ENCODE results near the gene PLD4. TPM values are rescaled to one million over a fixed set of nuclear protein-coding genes. Genes with fewer than 3 reads are reported as not detected.

Gene PLD4
- total and polyA plus RNA-seq, 9 donors, result 0.12 to 3.2 (median 1.0) TPM; not detected in 1

DNA sequence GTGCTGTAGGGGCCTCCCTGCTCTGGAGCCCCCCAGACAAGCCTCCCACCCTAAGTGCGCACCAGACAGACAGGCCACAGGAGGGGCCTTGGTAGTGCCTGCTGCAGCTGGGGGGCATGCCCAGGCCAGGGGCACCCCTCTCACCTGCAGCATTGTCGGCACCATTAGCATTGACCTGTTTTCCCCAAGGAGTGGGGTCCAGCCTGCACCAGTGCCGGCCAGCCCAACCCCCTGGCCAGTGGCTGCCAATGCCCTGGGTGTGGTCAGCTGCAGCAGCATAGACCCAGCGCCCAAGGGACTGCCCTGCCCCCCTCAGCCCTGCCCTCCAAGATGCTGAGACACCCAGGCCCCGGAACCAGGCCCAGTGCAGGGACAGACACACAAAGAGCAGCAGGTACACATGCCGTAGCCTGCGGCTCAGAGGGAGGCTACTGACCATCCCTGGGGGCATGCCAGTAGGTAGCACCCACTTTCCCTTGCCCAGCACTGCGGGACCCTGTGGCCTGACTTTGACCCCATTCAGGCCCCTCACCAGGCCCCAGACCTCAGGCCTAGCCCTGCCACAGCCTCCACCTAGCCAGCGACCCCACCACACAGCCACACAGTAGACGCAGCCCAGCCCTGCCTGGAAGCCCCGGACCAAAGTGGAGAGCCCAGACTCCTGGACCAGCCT, 52.5 kb downstream of the PLD4 start:
- Histone ChIP-seq H3K27ac (no peak overlapping the region), H3K9me3 (no peaks in the 10 kb centered on the region), H3K36me3 (no peaks in the 10 kb centered on the region), H3K4me1 (ENCODE audit: insufficient read depth) (peaks cover 29% of the 10 kb centered on the region), H3K4me3 (peak overlapping the region; percentile 33), H3K27me3 (no peaks in the 10 kb centered on the region)
- 58 to 66% (median 63%) methylated on average over 11 of the region's 11 CpGs for WGBS, 3 donors
- intact Hi-C loops (cut with DNase I), result loop anchor here in 2 of 4 donors (5.0 to 10.0 kb wide), 2 partner anchors 68 to 70 kb away; no protein-coding TSS in a partner anchor
- peak in 3 of 5 donors; percentile 25 to 42 (median 35) for DNase-seq
- no peak for TF ChIP-seq POLR2A (IDR thresholded peaks at IDR 0.05)
- TF ChIP-seq, protein P1, sequence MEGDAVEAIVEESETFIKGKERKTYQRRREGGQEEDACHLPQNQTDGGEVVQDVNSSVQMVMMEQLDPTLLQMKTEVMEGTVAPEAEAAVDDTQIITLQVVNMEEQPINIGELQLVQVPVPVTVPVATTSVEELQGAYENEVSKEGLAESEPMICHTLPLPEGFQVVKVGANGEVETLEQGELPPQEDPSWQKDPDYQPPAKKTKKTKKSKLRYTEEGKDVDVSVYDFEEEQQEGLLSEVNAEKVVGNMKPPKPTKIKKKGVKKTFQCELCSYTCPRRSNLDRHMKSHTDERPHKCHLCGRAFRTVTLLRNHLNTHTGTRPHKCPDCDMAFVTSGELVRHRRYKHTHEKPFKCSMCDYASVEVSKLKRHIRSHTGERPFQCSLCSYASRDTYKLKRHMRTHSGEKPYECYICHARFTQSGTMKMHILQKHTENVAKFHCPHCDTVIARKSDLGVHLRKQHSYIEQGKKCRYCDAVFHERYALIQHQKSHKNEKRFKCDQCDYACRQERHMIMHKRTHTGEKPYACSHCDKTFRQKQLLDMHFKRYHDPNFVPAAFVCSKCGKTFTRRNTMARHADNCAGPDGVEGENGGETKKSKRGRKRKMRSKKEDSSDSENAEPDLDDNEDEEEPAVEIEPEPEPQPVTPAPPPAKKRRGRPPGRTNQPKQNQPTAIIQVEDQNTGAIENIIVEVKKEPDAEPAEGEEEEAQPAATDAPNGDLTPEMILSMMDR (IDR thresholded peaks at IDR 0.05), result no peak
- TF ChIP-seq EP300 (IDR thresholded peaks at IDR 0.05), result no peak

DNA sequence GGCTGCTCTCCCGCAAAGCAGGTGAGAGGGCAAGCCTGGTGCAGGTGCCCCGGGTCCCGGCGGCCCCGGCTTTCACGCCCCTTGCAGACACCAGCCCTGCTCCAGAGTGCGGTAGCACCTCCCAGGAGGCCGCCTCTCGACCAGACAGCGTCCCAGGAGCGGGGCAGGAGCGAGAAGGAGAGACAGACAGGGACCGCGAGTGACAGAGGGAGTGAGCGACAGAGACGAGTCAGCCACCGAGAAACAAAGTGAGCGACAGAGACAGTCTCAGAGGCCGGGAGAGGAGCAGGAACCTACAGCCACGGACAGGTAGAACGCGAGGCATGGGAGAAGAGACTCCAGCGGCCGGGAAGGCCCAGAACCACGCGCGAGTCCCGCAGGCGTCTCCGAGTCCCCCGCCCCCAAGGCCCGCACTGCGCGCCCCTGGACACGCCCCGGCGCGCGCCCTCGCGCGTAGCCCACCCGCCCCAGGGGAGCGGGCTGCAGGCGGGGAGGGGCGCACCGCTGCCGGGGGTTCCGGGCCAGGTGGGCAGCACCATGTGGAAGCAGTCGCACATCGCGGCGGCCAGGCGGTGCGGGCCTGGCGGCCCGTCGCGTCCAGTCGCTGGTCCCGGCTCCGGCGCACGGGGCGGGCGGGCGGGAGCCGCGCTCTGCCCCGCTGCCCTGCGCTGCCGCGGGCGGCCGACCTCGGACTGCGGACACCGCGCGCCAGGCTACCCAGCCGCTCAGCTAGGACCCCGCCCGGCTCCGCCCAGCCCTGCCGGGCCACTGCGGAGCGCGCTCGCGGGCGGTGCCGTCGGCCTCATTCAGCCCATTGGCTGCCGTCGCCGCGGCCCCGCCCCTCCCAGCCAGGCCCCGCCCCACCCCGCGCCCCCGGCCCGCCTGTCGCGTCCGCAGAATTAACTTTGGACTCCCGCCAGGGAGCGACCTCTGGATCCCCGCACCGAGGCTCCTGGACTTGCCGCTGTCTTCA, 53.3 kb downstream of the PLD4 start, which contains the start of gene AHNAK2:
Gene AHNAK2, minus strand, starts transcription at position 694 of the 973 bp plus-strand sequence. Its CDS starts 137 bp downstream, at position 557.
- H3K27ac ChIP-seq, result no peak within 1 kb of the TSS

DNA sequence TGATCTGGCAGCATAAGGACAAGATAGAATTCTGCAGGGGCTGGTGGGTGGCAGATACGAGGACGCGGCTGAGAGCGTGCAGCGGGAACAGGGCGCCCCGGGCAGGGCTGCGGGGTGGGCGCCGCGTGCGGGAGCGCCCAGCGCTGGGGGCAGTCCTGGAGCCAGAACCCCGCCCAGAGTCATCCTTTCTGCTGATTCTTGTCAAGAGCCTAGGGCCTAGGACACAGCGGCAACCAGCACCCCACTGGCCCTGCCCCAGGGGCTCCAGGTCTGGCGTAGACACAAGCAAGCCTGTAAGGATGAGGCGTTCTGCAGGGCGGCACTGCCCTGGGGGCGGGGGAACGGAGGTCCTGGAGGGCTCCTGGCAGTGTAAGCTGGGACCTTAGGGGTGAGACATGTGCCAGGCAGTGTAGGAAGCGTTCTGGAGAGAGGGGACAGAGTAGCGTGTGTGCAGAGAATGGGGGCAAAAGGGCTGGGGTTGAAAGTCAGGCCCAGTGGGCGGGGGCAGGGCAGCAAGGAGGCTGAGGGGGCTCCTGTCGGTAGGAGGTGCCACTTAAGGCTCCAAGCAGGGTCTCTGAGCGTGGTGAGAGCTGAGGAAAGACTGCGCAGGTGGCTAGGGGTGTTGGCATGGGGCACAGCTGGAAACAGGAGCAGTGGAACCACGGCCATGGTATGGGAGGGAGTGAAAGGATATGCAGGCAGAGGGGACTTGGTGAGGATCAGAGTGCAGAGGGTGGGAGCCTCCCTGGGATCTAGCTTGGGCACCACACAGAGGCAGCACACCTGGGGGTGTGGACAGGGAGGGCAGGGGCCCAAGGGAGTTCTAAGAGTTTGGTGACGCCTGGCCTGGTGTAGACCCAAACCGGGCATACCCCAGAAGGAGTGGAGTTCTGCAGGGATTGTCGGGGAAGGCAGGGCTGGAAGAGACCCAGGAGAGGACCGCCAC, 54.3 kb downstream of the PLD4 start:
- H3K27ac ChIP-seq, result no peak overlapping the region
- H3K9me3 ChIP-seq, result no peaks in the 10 kb centered on the region
- peak in 3 of 5 donors; percentile 25 to 36 (median 33) for DNase-seq
- 57 to 68% (median 66%) methylated on average over 32 of the region's 32 CpGs for WGBS, 3 donors
- intact Hi-C loops (cut with DNase I), result loop anchor here in 2 of 4 donors (5.0 to 10.0 kb wide), 2 partner anchors 66 to 68 kb away; no protein-coding TSS in a partner anchor
- H3K4me1 ChIP-seq (ENCODE audit: insufficient read depth), result peaks cover 14% of the 10 kb centered on the region
- peak overlapping the region; percentile 33 for H3K4me3 ChIP-seq
- H3K36me3 ChIP-seq, result no peaks in the 10 kb centered on the region
- no peak for TF ChIP-seq POLR2A (IDR thresholded peaks at IDR 0.05)
- TF ChIP-seq EP300 (IDR thresholded peaks at IDR 0.05), result no peak
- TF ChIP-seq, protein P1 (IDR thresholded peaks at IDR 0.05), result no peak
- no peaks in the 10 kb centered on the region for H3K27me3 ChIP-seq

More for the DNA sequence above, 53.3 kb downstream of the PLD4 start, which contains the start of gene AHNAK2:
- Histone ChIP-seq H3K4me1 (ENCODE audit: insufficient read depth) (peaks cover 22% of the 10 kb centered on the region), H3K36me3 (no peaks in the 10 kb centered on the region), H3K4me3 (peak within 1 kb of the TSS; percentile 33), H3K27me3 (no peaks in the 10 kb centered on the region), H3K9me3 (no peaks in the 10 kb centered on the region)
- TF ChIP-seq EP300 (IDR thresholded peaks at IDR 0.05), result no peak
- no peak for TF ChIP-seq POLR2A (IDR thresholded peaks at IDR 0.05)
- TF ChIP-seq, protein P1 (IDR thresholded peaks at IDR 0.05), result no peak
- DNase-seq, result peak in 3 of 5 donors; percentile 35 to 60 (median 56)
- intact Hi-C loops (cut with DNase I), result loop anchor here in 2 of 4 donors (5.0 to 10.0 kb wide), 2 partner anchors 67 to 69 kb away; no protein-coding TSS in a partner anchor
- WGBS, 3 donors, result 2 to 8% (median 2%) methylated on average over 53 to 111 of the region's 111 CpGs
